Measurements from ENCODE around the gene TRIM38. TPM values are rescaled to one million over a fixed set of nuclear protein-coding genes. Genes with fewer than 3 reads are reported as not detected.

Gene TRIM38
- total RNA-seq, 2 donors from 2014 or later: 2.5 to 5.2 TPM

GRCh38 chr6:26022737-26023136 is 60.1 kb downstream of the TRIM38 start:
- no peaks in the 10 kb centered on the region for H3K36me3 ChIP-seq
- no peaks in the 10 kb centered on the region for H3K9me3 ChIP-seq
- no peak overlapping the region for H3K4me3 ChIP-seq
- peak overlapping the region; percentile 95 to 97 for H3K27ac ChIP-seq
- no peak for DNase-seq (ENCODE audit: low spot score)
- peaks cover 0 to 26% of the 10 kb centered on the region in 2 donors for H3K4me1 ChIP-seq
- no peaks in the 10 kb centered on the region for H3K27me3 ChIP-seq
- TF ChIP-seq CTCF (IDR thresholded peaks at IDR 0.05): no peak

- peak overlapping the region; percentile 88 to 95 for H3K27ac ChIP-seq
- no peak for TF ChIP-seq CTCF (IDR thresholded peaks at IDR 0.05)
- no peaks in the 10 kb centered on the region for H3K36me3 ChIP-seq
- no peak for DNase-seq (ENCODE audit: low spot score)
- H3K9me3 ChIP-seq: no peaks in the 10 kb centered on the region
- H3K4me3 ChIP-seq: no peak overlapping the region
- peaks cover 0 to 28% of the 10 kb centered on the region in 2 donors for H3K4me1 ChIP-seq
- H3K27me3 ChIP-seq: no peaks in the 10 kb centered on the region
These were observed 62.0 kb downstream of the TRIM38 start for GRCh38 chr6:26024651-26025046.

GRCh38 chr6:26025047-26025893 is 62.7 kb downstream of the TRIM38 start:
- peak overlapping the region; percentile 54 to 67 for H3K4me3 ChIP-seq

GRCh38 chr6:26025894-26026832 is 63.6 kb downstream of the TRIM38 start:
- Histone ChIP-seq H3K9me3 (no peaks in the 10 kb centered on the region), H3K4me3 (peak overlapping the region; percentile 54 to 67), H3K27ac (peak overlapping the region; percentile 88 to 95), H3K27me3 (no peaks in the 10 kb centered on the region), H3K4me1 (peaks cover 0 to 28% of the 10 kb centered on the region in 2 donors), H3K36me3 (no peaks in the 10 kb centered on the region)
- DNase-seq (ENCODE audit: low spot score): peak; percentile 98
- peak; percentile 83 to 84 for TF ChIP-seq CTCF (IDR thresholded peaks at IDR 0.05)

More at GRCh38 chr6:26025047-26025893, 62.7 kb downstream of the TRIM38 start:
- H3K27ac ChIP-seq: peak overlapping the region; percentile 88 to 95
- TF ChIP-seq CTCF (IDR thresholded peaks at IDR 0.05): no peak
- no peaks in the 10 kb centered on the region for H3K9me3 ChIP-seq
- no peaks in the 10 kb centered on the region for H3K27me3 ChIP-seq
- no peaks in the 10 kb centered on the region for H3K36me3 ChIP-seq
- no peak for DNase-seq (ENCODE audit: low spot score)
- H3K4me1 ChIP-seq: peaks cover 0 to 28% of the 10 kb centered on the region in 2 donors

GRCh38 chr6:26026833-26027490 is 64.4 kb downstream of the TRIM38 start:
- H3K27ac ChIP-seq: peak overlapping the region; percentile 88 to 95
- TF ChIP-seq CTCF (IDR thresholded peaks at IDR 0.05): no peak
- DNase-seq (ENCODE audit: low spot score): peak; percentile 93
- H3K27me3 ChIP-seq: no peaks in the 10 kb centered on the region
- H3K36me3 ChIP-seq: no peaks in the 10 kb centered on the region
- H3K9me3 ChIP-seq: no peaks in the 10 kb centered on the region
- H3K4me1 ChIP-seq: peaks cover 0 to 34% of the 10 kb centered on the region in 2 donors
- peak overlapping the region; percentile 54 to 67 for H3K4me3 ChIP-seq
